Spinal cord (tissue), 10 donors: ENCODE measurements around the gene PLXND1. TPM values are rescaled to one million over a fixed set of nuclear protein-coding genes. Genes with fewer than 3 reads are reported as not detected.
"Not testable (repeated sequence)": the region's sequence is repeated elsewhere in the genome, so short reads cannot be mapped to it uniquely, and the experiment has no call there.

Experiments
- DNase-seq, 6 donors: peaks; one replicate each; pipeline versions ENCODE4 v3.0.0 to v3.0.0-alpha.2; 2013 to 2015; ENCODE audit warnings: low spot score in 6 of 6, low read depth in 4 of 6
- H3K27ac ChIP-seq: one replicate; pipeline ENCODE4 v1.5.1; 2013; ENCODE audit warnings: low read depth, low read length, control low read depth
- H3K27me3 ChIP-seq: one replicate; pipeline ENCODE4 v1.6.1; 2013; ENCODE audit warnings: low read length; ENCODE audit not compliant: control insufficient read depth, insufficient read depth
- H3K36me3 ChIP-seq: one replicate; pipeline ENCODE4 v1.6.1; 2013; ENCODE audit warnings: low read length; ENCODE audit not compliant: control insufficient read depth, insufficient read depth
- H3K4me1 ChIP-seq: one replicate; pipeline ENCODE4 v1.6.1; 2013; ENCODE audit warnings: low read length; ENCODE audit not compliant: control insufficient read depth, insufficient read depth
- H3K4me3 ChIP-seq: one replicate; pipeline ENCODE4 v1.5.1; 2013; ENCODE audit warnings: low read depth, low read length, control low read depth
- H3K9me3 ChIP-seq: one replicate; pipeline ENCODE4 v1.6.1; 2013; ENCODE audit warnings: low read length; ENCODE audit not compliant: control insufficient read depth, insufficient read depth
- WGBS: methylation state at CpG from one replicate; pipeline ENCODE4 v1.1.5; 2013; ENCODE audit warnings: missing lambda C conversion rate; ENCODE audit not compliant: insufficient coverage; 5-methylcytosine and 5-hydroxymethylcytosine counted together
- polyA plus RNA-seq, 2 donors: library from polyadenylated mRNA; unstranded; fragments of 120-200 nt; gene quantifications; one replicate each; pipeline ENCODE4 v1.2.1, GENCODE V29; 2013; ENCODE audit not compliant: insufficient read length in 2 of 2
- total RNA-seq, 2 donors: library from RNA; depleted of rRNA in 1 of 2; stranded (reverse); fragments of 120-200 nt in 1 of 2; fragments of >200 nt in 1 of 2; gene quantifications; one replicate each; pipeline versions ENCODE4 v1.2.3 to v1.2.4, GENCODE V29; 2013 to 2014
- donor health status: healthy.

The PLXND1 gene
- total and polyA plus RNA-seq, 4 donors = 59.0 to 110 (median 65.9) TPM

- Histone ChIP-seq H3K27me3 (no peaks in the 10 kb centered on the region), H3K9me3 (no peaks in the 10 kb centered on the region), H3K27ac (no peak overlapping the region), H3K4me3 (no peak overlapping the region), H3K4me1 (peaks cover 32% of the 10 kb centered on the region), H3K36me3 (no peaks in the 10 kb centered on the region)
- 92% methylated on average over 18 of the region's 18 CpGs for WGBS
- DNase-seq = no peak
These were observed 57.3 kb downstream of the PLXND1 start for GRCh38 chr3:129549006-129549800.

GRCh38 chr3:129548104-129548965 lies 58.1 kb downstream of the PLXND1 start:
- DNase-seq = peak in 1 of 6 donors; percentile 21
- H3K27ac ChIP-seq = no peak overlapping the region
- peaks cover 26% of the 10 kb centered on the region for H3K4me1 ChIP-seq
- H3K4me3 ChIP-seq = no peak overlapping the region
- WGBS = 69% methylated on average over 19 of the region's 19 CpGs
- no peaks in the 10 kb centered on the region for H3K36me3 ChIP-seq
- no peaks in the 10 kb centered on the region for H3K9me3 ChIP-seq
- H3K27me3 ChIP-seq = no peaks in the 10 kb centered on the region

- no peak overlapping the region for H3K4me3 ChIP-seq
- peaks cover 15% of the 10 kb centered on the region for H3K4me1 ChIP-seq
- 88% methylated on average over 23 of the region's 24 CpGs for WGBS
- no peaks in the 10 kb centered on the region for H3K27me3 ChIP-seq
- DNase-seq = no peak
- no peak overlapping the region for H3K27ac ChIP-seq
- H3K36me3 ChIP-seq = no peaks in the 10 kb centered on the region
- no peaks in the 10 kb centered on the region for H3K9me3 ChIP-seq
These were observed 59.2 kb downstream of the PLXND1 start for GRCh38 chr3:129547241-129547640.

- not testable (repeated sequence) for H3K27ac ChIP-seq, H3K9me3 ChIP-seq, H3K4me3 ChIP-seq, H3K27me3 ChIP-seq, H3K36me3 ChIP-seq, DNase-seq
- peaks cover 14% of the 10 kb centered on the region for H3K4me1 ChIP-seq
- WGBS = 100% methylated on average over 2 of the region's 3 CpGs
These were observed 60.5 kb downstream of the PLXND1 start for GRCh38 chr3:129545951-129546350.

- H3K27ac ChIP-seq = no peak overlapping the region
- no peaks in the 10 kb centered on the region for H3K9me3 ChIP-seq
- H3K4me3 ChIP-seq = no peak overlapping the region
- 88% methylated on average over 9 of the region's 9 CpGs for WGBS
- no peaks in the 10 kb centered on the region for H3K36me3 ChIP-seq
- H3K27me3 ChIP-seq = no peaks in the 10 kb centered on the region
- peaks cover 14% of the 10 kb centered on the region for H3K4me1 ChIP-seq
- DNase-seq = no peak
These were observed 62.5 kb downstream of the PLXND1 start for GRCh38 chr3:129543999-129544398.

GRCh38 chr3:129543156-129543790 lies 63.2 kb downstream of the PLXND1 start, which contains the start of gene H1-8:
TSS of gene H1-8 (plus strand) at chr3:129543175. CDS start at chr3:129543219, 44 bp downstream.
- H3K9me3 ChIP-seq = no peaks in the 10 kb centered on the region
- H3K4me3 ChIP-seq = no peak within 1 kb of the TSS
- H3K27ac ChIP-seq = no peak within 1 kb of the TSS
- no peak for DNase-seq
- no peaks in the 10 kb centered on the region for H3K36me3 ChIP-seq
- no peaks in the 10 kb centered on the region for H3K27me3 ChIP-seq
- WGBS = 84% methylated on average over 14 of the region's 16 CpGs
- H3K4me1 ChIP-seq = peaks cover 6% of the 10 kb centered on the region

- no peaks in the 10 kb centered on the region for H3K9me3 ChIP-seq
- DNase-seq = no peak
- WGBS = 87% methylated on average over 5 of the region's 5 CpGs
- no peaks in the 10 kb centered on the region for H3K36me3 ChIP-seq
- H3K27ac ChIP-seq = no peak overlapping the region
- no peak overlapping the region for H3K4me3 ChIP-seq
- H3K27me3 ChIP-seq = no peaks in the 10 kb centered on the region
- peaks cover 1% of the 10 kb centered on the region for H3K4me1 ChIP-seq
These were observed 63.7 kb downstream of the PLXND1 start for GRCh38 chr3:129542747-129543146.

- DNase-seq = no peak
- Histone ChIP-seq H3K4me1 (peaks cover 7% of the 10 kb centered on the region), H3K9me3 (no peaks in the 10 kb centered on the region), H3K4me3 (no peak overlapping the region), H3K27me3 (no peaks in the 10 kb centered on the region), H3K27ac (no peak overlapping the region), H3K36me3 (no peaks in the 10 kb centered on the region)
- 88% methylated on average over 3 of the region's 11 CpGs for WGBS
These were observed 65.5 kb downstream of the PLXND1 start for GRCh38 chr3:129540776-129541516.

GRCh38 chr3:129539206-129539605 lies 67.3 kb downstream of the PLXND1 start:
- no peaks in the 10 kb centered on the region for H3K27me3 ChIP-seq
- no peaks in the 10 kb centered on the region for H3K9me3 ChIP-seq
- H3K4me3 ChIP-seq = no peak overlapping the region
- DNase-seq = no peak
- WGBS = 77% methylated on average over 8 of the region's 8 CpGs
- peaks cover 7% of the 10 kb centered on the region for H3K4me1 ChIP-seq
- no peak overlapping the region for H3K27ac ChIP-seq
- H3K36me3 ChIP-seq = no peaks in the 10 kb centered on the region
